Activated CD8-positive, alpha-beta memory T cell treated with anti-CD3 and anti-CD28 coated beads, Interleukin-2, amount 50 U/mL, for 1 hour (primary cell): ENCODE data around the gene MSANTD3.
"Not testable (repeated sequence)": the region's sequence is repeated elsewhere in the genome, so short reads cannot be mapped to it uniquely, and the experiment has no call there.

Source experiments
- DNase-seq: peaks from one replicate; pipeline ENCODE4 v3.0.0-alpha.2; 2020; ENCODE audit errors: extremely low read depth

Gene MSANTD3

DNA sequence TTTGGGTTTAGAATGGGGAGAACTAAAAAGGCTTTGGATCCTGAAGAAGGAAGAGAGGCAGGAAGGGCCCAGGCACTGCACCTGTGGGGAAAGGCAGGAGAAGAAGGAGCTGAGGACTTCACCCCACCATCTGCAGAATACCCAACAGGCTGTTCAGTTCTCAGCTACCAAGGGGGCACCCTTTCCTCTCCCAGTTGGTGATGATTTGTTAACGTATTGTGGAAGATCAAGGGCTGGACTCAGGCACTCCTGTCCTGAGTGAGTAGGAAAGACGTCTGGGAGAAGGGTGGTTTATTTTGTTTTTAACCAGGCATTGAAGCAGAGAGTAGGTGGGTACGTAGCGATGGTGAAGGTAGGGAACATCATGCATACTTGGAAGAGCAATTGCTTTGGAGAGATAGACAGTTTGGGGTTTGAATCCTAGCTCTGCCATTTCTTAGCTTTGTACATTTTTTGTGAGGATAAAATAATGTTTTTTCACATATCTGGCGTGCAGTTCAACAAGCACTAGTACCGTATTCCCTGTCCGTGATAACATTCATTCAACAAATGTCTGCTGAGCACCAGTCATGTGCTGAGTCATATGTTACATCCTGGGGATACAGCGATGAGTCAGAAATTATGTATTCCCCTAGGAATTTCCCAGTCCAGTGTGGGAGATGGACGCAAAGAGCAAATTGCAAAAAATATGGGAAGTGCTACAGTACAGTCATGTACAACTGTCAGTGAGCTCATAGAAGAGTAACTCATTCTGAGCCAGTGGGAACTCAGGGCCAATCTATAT, 2.1 kb downstream of the MSANTD3 start:
- DNase-seq, result no peak

DNA sequence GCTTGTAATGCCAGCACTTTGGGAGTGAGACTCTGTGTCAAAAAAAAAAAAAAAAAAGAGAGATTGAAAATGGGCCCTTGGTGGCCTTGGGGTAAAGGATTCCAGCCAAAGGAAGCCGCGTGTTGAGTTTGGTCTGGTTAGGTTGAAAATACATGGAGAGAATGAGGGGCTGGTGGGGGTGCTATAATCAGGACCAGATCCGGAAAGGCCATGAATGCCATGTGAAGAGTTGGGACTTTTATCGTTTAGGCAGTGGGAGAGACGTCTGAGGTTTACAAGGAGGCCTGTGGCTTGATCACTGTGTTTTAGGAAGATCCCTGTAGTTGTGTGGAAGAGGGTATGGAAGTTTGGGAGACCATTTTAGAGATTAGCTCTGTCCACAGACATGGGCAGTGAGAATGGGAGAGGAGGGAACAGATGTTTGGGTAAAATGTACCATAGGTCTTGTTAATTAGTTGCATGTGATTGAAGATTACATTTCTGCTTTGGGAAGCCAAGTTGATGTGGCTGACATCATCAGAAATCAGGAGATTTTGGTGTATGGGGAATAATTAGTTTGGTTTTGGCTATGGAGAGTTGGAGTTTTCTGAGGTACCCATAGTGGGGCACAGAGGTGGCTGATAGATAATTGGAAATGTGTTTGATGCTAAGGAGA, 3.5 kb downstream of the MSANTD3 start:
- DNase-seq, result no peak

DNA sequence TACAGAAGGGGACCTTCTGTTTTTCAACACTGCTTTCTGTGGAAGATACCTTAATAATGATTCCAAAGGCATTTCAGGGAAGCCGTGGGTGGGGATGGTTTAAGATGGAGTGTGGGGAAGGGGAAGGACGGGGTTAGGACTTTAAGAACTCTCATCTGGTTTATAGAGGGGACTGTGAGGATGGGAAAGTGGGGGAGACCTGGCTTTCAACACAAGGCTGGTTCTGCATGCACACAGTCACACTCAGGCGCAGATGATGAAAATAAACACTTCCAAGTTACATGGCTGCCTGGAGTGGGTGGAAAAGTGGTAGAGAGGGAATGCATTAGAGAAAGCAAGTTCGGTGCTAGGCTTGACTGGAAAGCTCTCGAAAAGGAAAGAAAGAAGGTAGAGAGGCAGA, 4.9 kb downstream of the MSANTD3 start:
- DNase-seq, result no peak

DNA sequence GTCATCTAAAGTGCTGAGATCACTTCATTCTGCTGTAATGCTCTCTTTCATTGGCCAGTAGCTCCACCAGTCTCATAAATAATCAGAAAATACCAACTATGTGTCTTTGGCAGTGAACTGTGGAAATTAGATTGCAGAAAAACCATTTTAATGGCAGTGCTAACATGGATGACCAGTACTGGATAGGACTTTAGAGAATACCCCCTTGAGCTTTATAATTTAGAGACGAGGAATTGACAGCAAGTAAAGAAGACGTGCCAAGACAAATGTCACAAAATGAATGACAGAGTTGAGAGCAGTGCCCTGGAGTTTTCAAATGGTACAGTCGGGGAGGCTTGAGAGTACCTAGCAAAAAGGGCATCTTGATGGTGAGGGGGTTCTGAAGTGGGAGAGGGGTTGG, 5.8 kb downstream of the MSANTD3 start:
- no peak for DNase-seq

DNA sequence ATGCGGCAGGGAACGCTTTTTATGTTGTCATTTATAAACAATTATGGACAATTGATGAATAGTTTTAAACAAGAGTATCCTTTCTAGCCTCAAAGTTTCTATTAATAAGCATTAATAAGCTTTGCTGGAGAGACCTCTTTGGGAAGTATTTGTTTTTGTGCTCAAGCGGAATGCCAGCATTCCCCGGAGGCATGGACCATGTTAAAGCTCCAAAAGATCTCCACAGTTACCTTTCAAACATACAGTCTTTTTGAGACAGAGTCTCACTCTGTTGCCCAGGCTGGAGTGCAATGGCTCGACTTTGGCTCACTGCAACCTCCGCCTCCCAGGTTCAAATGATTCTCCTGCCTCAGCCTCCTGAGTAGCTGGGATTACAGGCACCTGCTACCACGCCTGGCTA, 9.6 kb downstream of the MSANTD3 start:
- DNase-seq, result no peak

DNA sequence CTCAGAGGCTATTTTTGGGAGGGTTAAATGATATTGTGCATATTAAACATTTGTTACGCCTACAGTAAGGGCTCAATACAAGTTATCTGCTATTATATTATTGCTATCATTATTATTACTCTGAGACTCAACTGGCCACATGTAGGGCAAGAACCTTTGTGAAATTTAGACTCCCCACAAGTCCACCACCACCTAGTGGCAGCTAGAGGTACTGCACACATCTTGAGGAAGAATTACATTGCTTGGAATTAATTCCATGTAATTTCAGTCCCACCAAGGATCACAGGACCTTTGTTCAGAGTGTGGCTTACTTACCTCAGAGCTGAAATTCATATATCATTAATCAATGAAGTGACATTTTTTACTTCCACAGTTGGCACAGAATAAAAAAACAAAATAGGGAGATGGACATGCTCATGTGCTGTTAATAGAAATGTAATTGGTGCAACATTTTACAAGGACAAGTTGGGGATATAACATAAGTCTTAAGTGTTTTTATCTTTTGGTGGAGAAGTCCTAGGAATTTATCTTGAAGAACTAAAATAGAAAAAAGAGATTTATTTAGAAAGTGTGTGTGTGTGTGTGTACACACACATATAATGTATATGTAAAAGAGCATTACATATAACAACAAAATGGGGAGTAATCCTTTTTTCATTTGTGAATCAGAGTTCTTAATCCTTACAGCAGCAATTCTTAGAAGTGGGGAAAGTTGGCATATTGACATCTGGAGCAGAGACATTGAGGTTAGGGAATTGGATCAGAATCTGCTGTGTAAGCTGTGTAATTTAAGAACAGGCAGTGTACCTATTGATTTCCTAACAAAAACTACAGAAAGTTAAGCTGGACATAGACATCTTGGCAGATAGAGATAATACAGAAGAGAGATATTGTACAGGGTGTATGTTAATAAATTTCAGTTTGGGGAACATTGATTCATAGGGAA, 11.2 kb downstream of the MSANTD3 start:
- DNase-seq, result no peak

DNA sequence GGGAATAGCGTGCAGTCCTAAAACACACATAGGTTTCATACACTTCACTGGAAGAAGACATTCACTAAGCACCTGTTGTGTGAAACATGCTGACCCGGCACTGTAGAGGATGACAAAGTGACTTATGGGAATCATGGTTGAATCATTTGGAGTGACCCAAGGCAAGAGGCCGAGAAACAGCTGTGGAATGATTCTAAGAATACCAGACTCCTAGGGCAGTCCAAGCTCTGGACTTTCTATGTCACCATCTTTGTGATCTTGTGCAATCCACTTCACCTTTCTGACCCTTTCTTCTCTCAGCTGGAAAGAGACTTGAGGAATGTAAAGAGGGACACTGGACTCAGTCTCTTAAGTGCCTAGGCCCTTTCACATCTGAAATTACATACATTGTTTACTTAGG, 13.1 kb downstream of the MSANTD3 start:
- DNase-seq, result no peak

DNA sequence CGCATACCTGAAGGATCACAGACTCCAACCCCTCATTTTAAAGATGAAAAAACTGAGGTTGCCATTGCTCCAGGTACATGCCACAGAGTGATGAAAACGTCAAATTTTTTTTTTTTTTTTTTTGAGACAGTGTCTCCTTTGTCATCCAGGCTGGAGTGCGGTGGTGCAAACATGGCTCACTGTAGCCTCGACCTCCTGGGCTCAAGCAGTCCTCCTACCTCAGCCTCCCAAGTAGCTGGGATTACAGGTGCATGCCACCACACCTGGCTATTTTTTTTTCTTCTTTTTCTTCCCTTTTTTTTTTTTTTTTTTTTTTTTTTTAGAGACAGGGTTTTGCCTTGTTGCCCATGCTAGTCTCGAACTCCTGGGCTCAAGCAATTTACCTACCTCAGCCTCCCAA, 13.5 kb downstream of the MSANTD3 start:
- not testable (repeated sequence) for DNase-seq

DNA sequence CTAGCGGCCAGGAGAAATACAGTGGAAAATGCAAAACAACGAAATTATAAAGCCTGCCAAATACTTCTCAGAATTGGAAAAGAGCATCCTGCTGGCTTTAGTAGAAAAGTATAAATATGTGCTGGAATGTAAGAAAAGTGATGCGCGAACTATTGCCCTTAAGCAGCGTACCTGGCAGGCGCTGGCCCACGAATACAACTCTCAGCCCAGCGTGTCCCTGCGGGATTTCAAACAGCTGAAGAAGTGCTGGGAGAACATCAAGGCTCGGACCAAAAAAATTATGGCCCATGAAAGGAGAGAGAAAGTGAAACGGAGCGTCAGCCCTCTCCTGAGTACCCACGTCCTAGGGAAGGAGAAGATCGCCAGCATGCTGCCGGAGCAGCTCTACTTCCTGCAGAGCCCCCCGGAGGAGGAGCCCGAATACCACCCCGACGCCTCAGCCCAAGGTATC, 15.0 kb downstream of the MSANTD3 start:
- no peak for DNase-seq

DNA sequence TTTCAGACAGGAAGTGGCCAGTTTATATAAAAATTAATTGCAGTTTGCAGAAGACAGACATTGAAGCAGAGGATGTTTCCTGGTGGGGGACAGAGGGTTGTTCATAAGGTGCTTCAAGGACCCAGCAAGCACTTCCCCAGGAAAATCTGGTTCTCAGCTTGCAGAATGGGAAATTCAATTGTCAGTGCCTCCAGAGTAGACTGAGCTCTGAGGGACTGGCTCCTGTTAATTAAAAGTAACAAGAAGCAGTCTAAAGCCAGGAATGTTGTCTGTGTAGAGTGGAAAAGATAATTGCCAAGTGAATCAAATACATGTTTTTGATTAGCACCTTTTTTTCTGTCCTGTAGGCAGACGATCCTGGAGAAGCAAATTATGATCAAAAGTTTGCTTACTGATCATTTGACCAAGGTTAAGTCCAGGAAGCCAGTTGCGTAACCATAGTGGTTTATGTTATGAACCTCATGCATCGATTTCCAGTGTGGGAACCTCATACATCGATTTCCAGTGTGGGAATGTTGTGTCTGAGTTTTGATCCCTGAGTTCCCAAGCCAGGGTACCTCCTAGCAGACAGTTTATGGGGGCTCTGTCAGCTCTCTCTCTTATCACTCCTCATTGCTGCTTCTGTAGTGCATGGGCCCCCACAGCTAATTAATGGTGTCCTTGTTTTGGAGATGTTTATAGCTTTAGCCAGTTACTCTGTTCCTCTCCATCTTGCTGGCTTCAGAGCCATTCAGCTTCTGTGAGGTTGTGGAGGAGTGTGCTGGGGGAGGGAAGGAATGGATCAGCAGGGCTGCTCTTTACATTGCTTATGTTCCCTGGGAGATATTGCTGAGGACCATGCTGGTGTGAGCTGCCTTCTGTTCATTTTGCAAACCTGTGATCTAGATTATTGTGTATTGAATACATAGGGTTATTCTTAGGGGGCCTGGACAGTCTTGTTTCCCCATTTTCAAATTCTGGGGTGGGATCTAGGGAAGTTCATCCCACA, 17.1 kb downstream of the MSANTD3 start:
- DNase-seq, result no peak

DNA sequence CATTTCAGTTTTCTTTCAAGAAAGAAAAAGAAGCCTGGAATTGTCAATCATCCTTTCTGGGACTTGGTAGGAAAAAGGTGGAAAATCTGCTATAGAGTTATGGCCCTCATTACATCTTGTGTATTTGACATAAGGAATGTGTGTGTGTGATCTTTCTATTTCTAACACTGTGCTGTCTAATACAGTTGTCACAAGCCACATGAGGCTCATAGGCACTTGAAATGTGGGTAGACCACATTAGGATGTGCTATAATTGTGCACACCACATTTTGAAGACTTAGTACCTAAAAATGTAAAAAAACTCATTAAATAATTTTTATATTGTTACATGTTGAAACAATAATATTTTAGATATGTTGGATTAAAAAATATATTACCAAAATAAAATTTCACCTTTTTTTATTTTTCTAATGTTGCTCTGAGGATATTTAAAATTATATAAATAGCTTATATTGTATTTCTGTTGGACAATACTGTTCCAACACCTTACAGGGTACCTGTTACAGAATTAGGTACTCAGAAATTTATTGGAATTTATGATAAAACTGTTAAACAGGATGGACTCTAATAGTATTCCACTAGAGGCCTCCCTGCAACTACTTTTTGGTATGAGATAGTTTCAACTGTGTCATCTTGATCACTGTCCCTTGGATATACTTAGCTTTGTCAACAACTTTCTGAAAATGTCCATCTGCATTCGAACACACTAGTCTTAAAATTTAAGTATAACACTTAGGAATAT, 18.4 kb downstream of the MSANTD3 start:
- DNase-seq, result no peak

DNA sequence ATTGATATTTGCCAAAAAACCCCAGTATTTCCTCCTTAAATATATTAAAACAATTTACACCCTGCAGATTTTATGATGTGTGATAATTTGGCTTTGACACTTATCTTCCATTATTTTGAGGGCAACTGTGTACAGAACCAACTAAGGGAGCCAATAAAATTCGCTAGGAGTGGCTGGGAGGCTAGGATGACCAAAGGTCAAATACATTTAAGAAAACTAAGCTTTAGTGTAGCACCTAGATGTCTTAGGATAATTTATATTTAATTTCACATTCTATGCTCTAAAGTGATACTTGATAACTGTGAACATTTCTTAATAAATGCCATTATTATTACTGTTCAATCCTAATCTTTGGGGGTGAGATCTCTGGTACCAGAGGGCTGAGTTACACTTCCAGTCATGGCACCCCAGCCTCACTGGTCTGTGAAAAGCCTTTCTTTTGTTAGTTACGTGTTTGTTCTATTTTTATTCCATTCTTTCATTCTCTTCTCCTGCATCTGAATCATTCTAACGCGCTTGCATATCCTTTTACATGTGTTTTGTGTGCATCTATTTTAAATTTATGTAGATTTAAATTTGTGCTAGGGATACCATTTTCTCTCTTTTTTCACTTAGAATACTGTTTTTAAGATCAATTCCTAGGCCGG, 19.1 kb downstream of the MSANTD3 start:
- DNase-seq, result no peak

DNA sequence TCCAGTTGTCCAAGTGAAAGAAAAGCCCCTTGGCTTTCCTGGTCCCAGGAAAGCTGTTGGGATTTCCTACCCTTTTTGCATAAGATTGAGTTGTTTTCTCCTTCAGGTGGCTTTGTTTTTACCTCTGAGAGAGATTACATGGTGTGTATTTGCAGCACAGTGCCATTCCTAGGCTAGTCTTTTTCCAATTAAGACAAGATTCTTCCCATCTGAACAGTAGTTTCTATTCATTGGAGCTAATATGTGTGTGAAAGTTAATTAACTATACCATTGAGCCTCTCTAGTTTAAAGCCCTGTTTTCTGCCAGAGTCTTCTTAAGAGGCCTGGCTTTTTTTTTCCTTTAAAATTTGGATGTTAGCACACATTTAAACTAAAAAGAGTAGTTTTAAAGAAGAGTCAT, 20.1 kb downstream of the MSANTD3 start:
- no peak for DNase-seq

DNA sequence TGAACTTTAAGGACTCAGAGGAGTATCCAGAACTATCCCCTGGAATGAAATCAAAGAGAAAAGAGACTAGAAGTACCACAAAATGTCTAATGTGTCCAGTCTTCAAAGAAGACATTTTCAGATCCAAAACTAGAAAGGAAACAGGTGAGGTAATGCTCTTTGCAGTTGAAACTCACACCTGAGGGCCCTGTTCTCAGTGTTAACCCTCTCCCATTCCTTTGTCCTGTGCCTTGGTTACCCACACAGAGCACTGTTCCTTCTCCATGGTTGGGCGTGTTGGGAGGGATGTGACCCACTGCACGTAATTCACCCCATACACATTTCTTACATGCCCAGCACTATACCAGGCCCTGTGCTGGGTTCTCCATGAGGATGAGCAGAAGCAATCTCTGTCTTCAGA, 21.3 kb downstream of the MSANTD3 start:
- no peak for DNase-seq

DNA sequence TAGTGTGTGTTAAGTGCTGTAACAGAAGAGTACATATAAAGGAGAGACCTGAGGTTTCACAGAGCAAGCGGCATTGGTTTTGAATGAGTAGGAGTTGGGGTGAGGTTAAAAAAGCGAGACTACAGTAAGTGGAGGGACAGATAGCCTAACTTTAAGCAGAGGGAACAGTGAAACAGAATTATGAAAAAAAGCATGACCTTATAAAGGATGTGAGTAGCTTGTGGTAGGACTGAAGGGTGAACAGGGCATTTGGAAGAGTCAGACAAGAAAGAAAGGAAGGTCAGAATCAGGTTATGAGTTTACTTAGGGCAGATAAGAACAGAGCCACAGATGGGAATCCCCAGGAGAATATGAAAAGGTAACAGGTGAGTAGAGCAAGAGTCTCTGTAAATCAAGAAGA, 22.5 kb downstream of the MSANTD3 start:
- DNase-seq, result no peak

DNA sequence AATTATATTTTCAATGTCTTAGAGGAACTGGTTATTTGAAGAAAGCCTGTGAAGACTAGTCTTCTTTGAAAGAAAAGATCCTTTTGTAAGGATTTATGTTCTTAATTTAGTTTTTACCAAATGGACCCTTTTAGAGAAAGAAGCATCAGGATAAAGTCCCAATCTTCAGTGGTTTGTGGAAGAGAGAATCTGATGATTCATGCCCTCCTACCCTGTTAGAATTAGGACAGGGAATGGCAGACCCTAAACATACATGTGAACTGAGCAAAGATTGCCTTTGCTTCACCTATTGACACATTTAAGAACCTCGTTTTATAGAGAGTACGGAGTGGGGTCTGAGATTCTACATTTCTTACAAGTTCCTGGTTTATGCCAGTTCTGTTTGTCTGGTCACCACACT, 26.0 kb downstream of the MSANTD3 start:
- no peak for DNase-seq

DNA sequence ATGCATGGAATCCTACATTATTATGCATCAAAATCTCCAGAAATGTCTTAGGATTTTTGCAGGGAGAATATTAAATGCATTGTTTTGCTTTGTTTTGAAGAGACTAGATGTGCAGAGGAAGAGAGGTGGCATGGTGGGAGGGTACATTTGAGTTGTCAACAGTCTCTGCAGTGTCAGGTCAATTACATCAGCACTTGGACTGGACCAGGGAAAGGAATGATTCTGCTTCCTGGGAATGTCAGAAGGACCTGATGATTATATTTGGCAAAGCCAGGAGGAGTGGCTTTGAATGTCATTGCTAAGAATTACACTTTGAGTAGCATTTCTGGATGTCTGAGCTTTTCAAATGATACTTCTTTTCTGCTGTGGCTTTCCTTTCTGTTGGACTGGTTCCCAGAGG, 28.5 kb downstream of the MSANTD3 start:
- no peak for DNase-seq

DNA sequence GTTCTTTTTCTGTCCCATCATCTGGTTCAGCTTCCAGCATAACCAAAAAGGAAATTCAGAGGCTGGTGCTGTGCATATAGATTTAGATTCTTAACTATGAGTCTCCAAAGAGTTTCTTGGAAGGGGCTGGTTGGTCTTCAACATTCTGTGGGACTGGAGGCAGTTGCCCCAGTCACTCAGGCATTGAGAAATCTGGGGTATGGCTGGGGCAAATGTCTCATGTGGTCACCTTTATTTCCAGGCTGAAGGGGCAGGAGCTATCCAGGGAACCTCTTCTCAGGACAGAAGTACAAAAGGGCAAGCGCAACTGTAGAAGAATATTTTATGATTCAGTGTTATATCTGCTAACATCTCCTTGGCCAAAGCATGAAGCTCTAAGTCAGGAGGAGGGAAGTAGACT, 30.6 kb downstream of the MSANTD3 start:
- no peak for DNase-seq

DNA sequence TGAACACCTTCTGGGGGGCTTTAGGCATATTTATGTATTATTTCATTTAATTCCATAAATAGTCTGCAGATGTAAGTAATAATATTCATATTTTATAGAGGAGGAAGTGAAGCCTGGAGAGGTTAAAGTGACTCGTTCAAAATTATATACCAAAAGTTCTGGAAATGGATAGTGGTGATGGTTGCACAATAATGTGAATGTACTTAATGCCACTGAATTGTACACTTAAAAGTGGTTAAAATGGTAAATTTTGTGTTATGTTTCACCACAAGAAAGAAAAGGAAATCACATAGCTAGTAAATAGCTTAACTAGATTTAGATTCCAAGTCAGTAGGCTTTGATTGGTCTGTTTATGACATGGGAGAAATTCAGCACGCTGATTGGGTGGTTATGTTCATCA, 33.0 kb downstream of the MSANTD3 start:
- no peak for DNase-seq

DNA sequence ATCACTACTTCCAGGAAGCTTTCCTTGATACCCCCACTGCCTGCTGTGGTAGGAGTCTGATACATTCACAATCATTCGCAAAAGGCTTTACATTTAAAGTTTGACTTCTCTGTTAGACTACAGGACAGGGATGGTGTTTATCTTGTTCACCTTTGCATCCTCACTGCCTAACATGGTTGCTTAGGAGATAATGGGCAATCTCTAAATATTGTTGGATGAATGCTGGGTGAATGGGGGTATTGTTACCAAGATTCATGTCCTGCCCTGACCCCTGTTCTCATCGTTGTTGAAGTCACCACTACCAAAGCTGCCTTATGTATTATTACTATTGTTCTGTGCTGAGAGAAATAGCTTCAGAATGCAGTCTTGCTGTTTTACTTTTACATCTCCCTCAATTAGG, 38.3 kb downstream of the MSANTD3 start:
- no peak for DNase-seq
